ENCODE measurements around the gene C3orf70. TPM values are rescaled to one million over a fixed set of nuclear protein-coding genes. Genes with fewer than 3 reads are reported as not detected.
A peak's percentile ranks its signal among the peaks of the same experiment; 100 is the strongest.

The C3orf70 gene
- total RNA-seq, 2 experiments from 2014 or later = 0.04 TPM; not detected in 1

- ChIA-PET POLR2A (no interaction called here), CTCF (no interaction called here)
- no peak for ATAC-seq
- H3K4me3 Mint-ChIP-seq = no peak overlapping the region
- no peak for DNase-seq
- H3K27ac Mint-ChIP-seq = no peak overlapping the region
- H3K4me1 Mint-ChIP-seq = no peaks in the 10 kb centered on the region
- H3K27me3 Mint-ChIP-seq = peaks cover 7% of the 10 kb centered on the region
- intact Hi-C loops (cut with DNase I, micrococcal nuclease) = no loop called here
- H3K9me3 Mint-ChIP-seq (ENCODE audit: low read depth) = no peaks in the 10 kb centered on the region
- no peaks in the 10 kb centered on the region for H3K36me3 Mint-ChIP-seq (ENCODE audit: low read depth)
Measured at GRCh38 chr3:185081521-185081920, 71.3 kb downstream of the C3orf70 start.

GRCh38 chr3:185079625-185080024, 73.2 kb downstream of the C3orf70 start:
- Mint-ChIP-seq H3K4me3 (no peak overlapping the region), H3K36me3 (ENCODE audit: low read depth) (no peaks in the 10 kb centered on the region), H3K27me3 (no peaks in the 10 kb centered on the region), H3K4me1 (no peaks in the 10 kb centered on the region), H3K27ac (no peak overlapping the region), H3K9me3 (ENCODE audit: low read depth) (no peaks in the 10 kb centered on the region)
- ATAC-seq (no peak), DNase-seq (no peak)
- ChIA-PET CTCF (no interaction called here), POLR2A (no interaction called here)
- intact Hi-C loops (cut with DNase I, micrococcal nuclease) = no loop called here

- DNase-seq (no peak), ATAC-seq (no peak)
- ChIA-PET POLR2A (no interaction called here), CTCF (no interaction called here)
- H3K9me3 Mint-ChIP-seq (ENCODE audit: low read depth) = no peaks in the 10 kb centered on the region
- intact Hi-C loops (cut with DNase I, micrococcal nuclease) = no loop called here
- no peaks in the 10 kb centered on the region for H3K27me3 Mint-ChIP-seq
- H3K27ac Mint-ChIP-seq = no peak overlapping the region
- no peak overlapping the region for H3K4me3 Mint-ChIP-seq
- no peaks in the 10 kb centered on the region for H3K4me1 Mint-ChIP-seq
- H3K36me3 Mint-ChIP-seq (ENCODE audit: low read depth) = no peaks in the 10 kb centered on the region
Measured at GRCh38 chr3:185076219-185076618, 76.6 kb downstream of the C3orf70 start.

GRCh38 chr3:185075547-185075946, 77.3 kb downstream of the C3orf70 start:
- Mint-ChIP-seq H3K4me3 (no peak overlapping the region), H3K4me1 (no peaks in the 10 kb centered on the region), H3K27ac (no peak overlapping the region), H3K9me3 (ENCODE audit: low read depth) (no peaks in the 10 kb centered on the region), H3K36me3 (ENCODE audit: low read depth) (no peaks in the 10 kb centered on the region), H3K27me3 (no peaks in the 10 kb centered on the region)
- CTCF ChIA-PET = no interaction called here
- intact Hi-C loops (cut with DNase I, micrococcal nuclease) = no loop called here
- POLR2A ChIA-PET = no interaction called here
- ATAC-seq = no peak
- DNase-seq = no peak

- ChIA-PET CTCF (interaction anchor here (0.8 kb wide), 1 partner anchor 79 kb away, joined by 3 read pairs; no protein-coding TSS in a partner anchor), POLR2A (no interaction called here)
- Mint-ChIP-seq H3K27me3 (no peaks in the 10 kb centered on the region), H3K9me3 (ENCODE audit: low read depth) (no peaks in the 10 kb centered on the region), H3K4me3 (no peak overlapping the region), H3K27ac (no peak overlapping the region), H3K36me3 (ENCODE audit: low read depth) (no peaks in the 10 kb centered on the region), H3K4me1 (no peaks in the 10 kb centered on the region)
- DNase-seq = no peak
- ATAC-seq = no peak
- intact Hi-C loops (cut with DNase I, micrococcal nuclease) = no loop called here
Measured at GRCh38 chr3:185071287-185071800, 81.5 kb downstream of the C3orf70 start.

GRCh38 chr3:185070491-185071286, 82.2 kb downstream of the C3orf70 start:
- ATAC-seq (no peak), DNase-seq (no peak)
- H3K27me3 Mint-ChIP-seq = no peaks in the 10 kb centered on the region
- H3K36me3 Mint-ChIP-seq (ENCODE audit: low read depth) = no peaks in the 10 kb centered on the region
- no peak overlapping the region for H3K27ac Mint-ChIP-seq
- no peaks in the 10 kb centered on the region for H3K4me1 Mint-ChIP-seq
- intact Hi-C loops (cut with DNase I, micrococcal nuclease) = no loop called here
- ChIA-PET CTCF (no interaction called here), POLR2A (no interaction called here)
- H3K9me3 Mint-ChIP-seq (ENCODE audit: low read depth) = no peaks in the 10 kb centered on the region
- no peak overlapping the region for H3K4me3 Mint-ChIP-seq

GRCh38 chr3:185069037-185070030, 83.5 kb downstream of the C3orf70 start:
- Mint-ChIP-seq H3K4me3 (no peak overlapping the region), H3K9me3 (ENCODE audit: low read depth) (no peaks in the 10 kb centered on the region), H3K27ac (no peak overlapping the region), H3K27me3 (no peaks in the 10 kb centered on the region), H3K36me3 (ENCODE audit: low read depth) (no peaks in the 10 kb centered on the region), H3K4me1 (no peaks in the 10 kb centered on the region)
- CTCF ChIA-PET = interaction anchor here (1.4 kb wide), 1 partner anchor 239 kb away, joined by 3 read pairs; no protein-coding TSS in a partner anchor
- ATAC-seq (no peak), DNase-seq (peak; percentile 7)
- intact Hi-C loops (cut with DNase I, micrococcal nuclease) = no loop called here
- POLR2A ChIA-PET = interaction anchor here (0.6 kb wide), 1 partner anchor 110 kb away, joined by 5 read pairs; no protein-coding TSS in a partner anchor

- no peaks in the 10 kb centered on the region for H3K27me3 Mint-ChIP-seq
- H3K27ac Mint-ChIP-seq = no peak overlapping the region
- ATAC-seq (no peak), DNase-seq (no peak)
- ChIA-PET POLR2A (no interaction called here), CTCF (no interaction called here)
- H3K9me3 Mint-ChIP-seq (ENCODE audit: low read depth) = peaks cover 2% of the 10 kb centered on the region
- H3K4me1 Mint-ChIP-seq = no peaks in the 10 kb centered on the region
- intact Hi-C loops (cut with DNase I, micrococcal nuclease) = no loop called here
- H3K4me3 Mint-ChIP-seq = no peak overlapping the region
- no peaks in the 10 kb centered on the region for H3K36me3 Mint-ChIP-seq (ENCODE audit: low read depth)
Measured at GRCh38 chr3:185067173-185067572, 85.7 kb downstream of the C3orf70 start.

- ATAC-seq = no peak
Measured at GRCh38 chr3:185066251-185066650, 86.6 kb downstream of the C3orf70 start.

GRCh38 chr3:185065059-185065458, 87.8 kb downstream of the C3orf70 start:
- ChIA-PET POLR2A (no interaction called here), CTCF (interaction anchor here (0.9 to 1.6 kb wide), 2 partner anchors 63 to 243 kb away, joined by 3 to 4 read pairs; no protein-coding TSS in a partner anchor)
- Mint-ChIP-seq H3K9me3 (ENCODE audit: low read depth) (peaks cover 15% of the 10 kb centered on the region), H3K36me3 (ENCODE audit: low read depth) (no peaks in the 10 kb centered on the region), H3K4me1 (no peaks in the 10 kb centered on the region), H3K27me3 (no peaks in the 10 kb centered on the region), H3K4me3 (no peak overlapping the region), H3K27ac (no peak overlapping the region)
- intact Hi-C loops (cut with DNase I, micrococcal nuclease) = no loop called here
- ATAC-seq (no peak), DNase-seq (no peak)

More at GRCh38 chr3:185066251-185066650, 86.6 kb downstream of the C3orf70 start:
- intact Hi-C loops (cut with DNase I, micrococcal nuclease) = no loop called here
- H3K27me3 Mint-ChIP-seq = no peaks in the 10 kb centered on the region
- H3K27ac Mint-ChIP-seq = no peak overlapping the region
- DNase-seq = no peak
- H3K9me3 Mint-ChIP-seq (ENCODE audit: low read depth) = peaks cover 8% of the 10 kb centered on the region
- ChIA-PET CTCF (interaction anchor here (1.6 kb wide), 1 partner anchor 242 kb away, joined by 4 read pairs; no protein-coding TSS in a partner anchor), POLR2A (interaction anchor here (0.7 kb wide), 1 partner anchor 9 kb away, joined by 8 read pairs; no protein-coding TSS in a partner anchor)
- H3K4me3 Mint-ChIP-seq = no peak overlapping the region
- no peaks in the 10 kb centered on the region for H3K36me3 Mint-ChIP-seq (ENCODE audit: low read depth)
- no peaks in the 10 kb centered on the region for H3K4me1 Mint-ChIP-seq

GRCh38 chr3:185063431-185063830, 89.4 kb downstream of the C3orf70 start:
- no peaks in the 10 kb centered on the region for H3K36me3 Mint-ChIP-seq (ENCODE audit: low read depth)
- H3K27ac Mint-ChIP-seq = no peak overlapping the region
- no peak for ATAC-seq
- intact Hi-C loops (cut with DNase I, micrococcal nuclease) = no loop called here
- H3K9me3 Mint-ChIP-seq (ENCODE audit: low read depth) = peaks cover 26% of the 10 kb centered on the region
- H3K4me1 Mint-ChIP-seq = no peaks in the 10 kb centered on the region
- no peaks in the 10 kb centered on the region for H3K27me3 Mint-ChIP-seq
- H3K4me3 Mint-ChIP-seq = no peak overlapping the region
- CTCF ChIA-PET = interaction anchor here (0.7 kb wide), 1 partner anchor 686 kb away, joined by 3 read pairs; no protein-coding TSS in a partner anchor
- no peak for DNase-seq
- POLR2A ChIA-PET = no interaction called here
